KMS-11 (cell line): ENCODE measurements around the gene MYO9B.

Source experiments
- H2AFZ ChIP-seq: fragments of 200-600 bp; sonication (generic); 2 replicates; pipeline ENCODE4 v1.6.1; 2016; ENCODE audit warnings: antibody characterized with exemption, mixed run types, low read depth
- H3K27ac ChIP-seq: fragments of 200-600 bp; sonication (generic); 2 replicates; pipeline ENCODE4 v1.6.1; 2016; ENCODE audit warnings: mild to moderate bottlenecking, mixed run types
- H3K27me3 ChIP-seq: fragments of 200-600 bp; sonication (generic); 2 replicates; pipeline ENCODE4 v1.6.1; 2017; ENCODE audit warnings: mild to moderate bottlenecking, low read depth, mixed run types, moderate library complexity; ENCODE audit not compliant: insufficient read depth
- H3K36me3 ChIP-seq: fragments of 200-600 bp; sonication (generic); 2 replicates; pipeline ENCODE4 v1.6.1; 2017; ENCODE audit warnings: mild to moderate bottlenecking, mixed run types; ENCODE audit not compliant: insufficient read depth
- H3K4me1 ChIP-seq: fragments of 200-600 bp; sonication (generic); 2 replicates; pipeline ENCODE4 v1.6.1; 2016; ENCODE audit warnings: mild to moderate bottlenecking, low read depth, mixed run types; ENCODE audit not compliant: poor library complexity, severe bottlenecking
- H3K4me2 ChIP-seq: fragments of 200-600 bp; sonication (generic); 2 replicates; pipeline ENCODE4 v1.7.0; 2016; ENCODE audit warnings: mild to moderate bottlenecking, mixed run types
- H3K4me3 ChIP-seq: fragments of 200-600 bp; sonication (generic); IDR thresholded peaks from 2 replicates; pipeline ENCODE4 v1.6.1; 2017; ENCODE audit warnings: low read depth, low read length, mixed read lengths; ENCODE audit not compliant: insufficient read depth
- H3K79me2 ChIP-seq: fragments of 200-600 bp; sonication (generic); 2 replicates; pipeline ENCODE4 v1.6.1; 2016; ENCODE audit warnings: low read depth, mixed run types; ENCODE audit not compliant: insufficient read depth
- H3K9ac ChIP-seq: fragments of 200-600 bp; sonication (generic); 2 replicates; pipeline ENCODE4 v1.6.1; 2016; ENCODE audit warnings: mild to moderate bottlenecking, mixed run types
- H4K20me1 ChIP-seq: fragments of 200-600 bp; sonication (generic); 2 replicates; pipeline ENCODE4 v1.6.1; 2016; ENCODE audit warnings: mild to moderate bottlenecking, mixed run types; ENCODE audit not compliant: insufficient read depth
- CTCF ChIP-seq: fragments of 200-600 bp; sonication (generic); conservative IDR thresholded peaks from 2 replicates; pipeline ENCODE4 v1.6.1; 2017; ENCODE audit warnings: low read depth, mild to moderate bottlenecking, antibody characterized with exemption, low read length, moderate library complexity, mixed read lengths

Gene MYO9B

GRCh38 chr19:17206736-17207581 lies 131.4 kb downstream of the MYO9B start:
- H3K79me2 ChIP-seq = no peaks in the 10 kb centered on the region
- no peaks in the 10 kb centered on the region for H3K36me3 ChIP-seq
- no peak overlapping the region for H3K4me3 ChIP-seq
- H3K27me3 ChIP-seq = no peaks in the 10 kb centered on the region
- no peak overlapping the region for H3K27ac ChIP-seq
- no peak overlapping the region for H2AFZ ChIP-seq
- TF ChIP-seq CTCF = no peak
- H3K4me1 ChIP-seq = no peaks in the 10 kb centered on the region
- no peak overlapping the region for H3K4me2 ChIP-seq
- no peaks in the 10 kb centered on the region for H4K20me1 ChIP-seq
- no peak overlapping the region for H3K9ac ChIP-seq

GRCh38 chr19:17209126-17210036 lies 133.8 kb downstream of the MYO9B start:
- H3K27ac ChIP-seq = no peak overlapping the region
- TF ChIP-seq CTCF = no peak
- H3K4me1 ChIP-seq = peaks cover 2% of the 10 kb centered on the region
- no peak overlapping the region for H3K4me2 ChIP-seq
- no peaks in the 10 kb centered on the region for H3K79me2 ChIP-seq
- no peak overlapping the region for H3K9ac ChIP-seq
- H4K20me1 ChIP-seq = no peaks in the 10 kb centered on the region
- H2AFZ ChIP-seq = no peak overlapping the region
- no peaks in the 10 kb centered on the region for H3K27me3 ChIP-seq
- no peak overlapping the region for H3K4me3 ChIP-seq
- no peaks in the 10 kb centered on the region for H3K36me3 ChIP-seq

GRCh38 chr19:17210296-17210695 lies 134.7 kb downstream of the MYO9B start:
- Histone ChIP-seq H2AFZ (no peak overlapping the region), H3K27me3 (no peaks in the 10 kb centered on the region), H3K4me1 (peaks cover 6% of the 10 kb centered on the region), H3K36me3 (no peaks in the 10 kb centered on the region), H3K27ac (no peak overlapping the region), H3K4me2 (no peak overlapping the region), H3K9ac (no peak overlapping the region), H4K20me1 (no peaks in the 10 kb centered on the region), H3K4me3 (no peak overlapping the region), H3K79me2 (no peaks in the 10 kb centered on the region)
- TF ChIP-seq CTCF = no peak

- no peaks in the 10 kb centered on the region for H3K79me2 ChIP-seq
- H3K4me2 ChIP-seq = no peak overlapping the region
- H3K9ac ChIP-seq = no peak overlapping the region
- H3K4me3 ChIP-seq = no peak overlapping the region
- no peaks in the 10 kb centered on the region for H4K20me1 ChIP-seq
- no peaks in the 10 kb centered on the region for H3K36me3 ChIP-seq
- H3K4me1 ChIP-seq = peaks cover 15% of the 10 kb centered on the region
- no peaks in the 10 kb centered on the region for H3K27me3 ChIP-seq
- no peak for TF ChIP-seq CTCF
- no peak overlapping the region for H3K27ac ChIP-seq
- no peak overlapping the region for H2AFZ ChIP-seq
Observed at GRCh38 chr19:17211547-17212446, 136.2 kb downstream of the MYO9B start.
